Astrocyte of the spinal cord (primary cell): ENCODE measurements around the gene IMPG1.

Source experiments
- DNase-seq: peaks from one replicate; pipeline ENCODE4 v3.0.0; 2011; ENCODE audit warnings: low read depth, low spot score
- H3K4me3 ChIP-seq: 2 replicates; pipeline ENCODE4 v1.5.1; 2011; ENCODE audit warnings: low read depth, mild to moderate bottlenecking, low read length, moderate library complexity
- in situ Hi-C: cut with HindIII; loops from 2 replicates; pipeline ENCODE4 v1.10.0; 2017; ENCODE audit warnings: low sequenced_read_pairs
- TF ChIP-seq, protein P1 (sequence below): IDR thresholded peaks from 2 replicates; pipeline ENCODE4 v1.5.1; 2012; ENCODE audit warnings: low read depth, mild to moderate bottlenecking, low read length, inconsistent platforms

IMPG1 gene

DNA sequence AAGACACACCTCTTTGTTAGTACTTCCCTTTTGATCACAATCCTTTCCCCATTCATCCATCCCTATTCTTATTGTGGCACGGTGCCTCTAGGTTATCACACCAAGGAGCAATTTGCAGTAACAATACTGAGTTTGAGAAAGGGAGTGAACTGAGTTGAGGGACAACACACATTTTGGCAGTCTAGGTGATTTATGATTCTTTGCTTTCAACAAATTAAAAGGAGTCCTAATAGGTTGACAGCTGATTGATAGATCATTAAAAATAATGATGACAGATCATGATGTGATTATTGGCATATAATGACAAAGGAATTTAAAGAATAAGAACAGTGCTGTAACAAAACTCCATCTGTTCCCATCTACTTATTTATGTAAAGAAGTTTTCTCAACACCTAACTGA, 36.7 kb downstream of the IMPG1 start:
- no peak for DNase-seq
- in situ Hi-C loops, result no loop called here
- no peak overlapping the region for H3K4me3 ChIP-seq
- TF ChIP-seq, protein P1, sequence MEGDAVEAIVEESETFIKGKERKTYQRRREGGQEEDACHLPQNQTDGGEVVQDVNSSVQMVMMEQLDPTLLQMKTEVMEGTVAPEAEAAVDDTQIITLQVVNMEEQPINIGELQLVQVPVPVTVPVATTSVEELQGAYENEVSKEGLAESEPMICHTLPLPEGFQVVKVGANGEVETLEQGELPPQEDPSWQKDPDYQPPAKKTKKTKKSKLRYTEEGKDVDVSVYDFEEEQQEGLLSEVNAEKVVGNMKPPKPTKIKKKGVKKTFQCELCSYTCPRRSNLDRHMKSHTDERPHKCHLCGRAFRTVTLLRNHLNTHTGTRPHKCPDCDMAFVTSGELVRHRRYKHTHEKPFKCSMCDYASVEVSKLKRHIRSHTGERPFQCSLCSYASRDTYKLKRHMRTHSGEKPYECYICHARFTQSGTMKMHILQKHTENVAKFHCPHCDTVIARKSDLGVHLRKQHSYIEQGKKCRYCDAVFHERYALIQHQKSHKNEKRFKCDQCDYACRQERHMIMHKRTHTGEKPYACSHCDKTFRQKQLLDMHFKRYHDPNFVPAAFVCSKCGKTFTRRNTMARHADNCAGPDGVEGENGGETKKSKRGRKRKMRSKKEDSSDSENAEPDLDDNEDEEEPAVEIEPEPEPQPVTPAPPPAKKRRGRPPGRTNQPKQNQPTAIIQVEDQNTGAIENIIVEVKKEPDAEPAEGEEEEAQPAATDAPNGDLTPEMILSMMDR, result no peak

DNA sequence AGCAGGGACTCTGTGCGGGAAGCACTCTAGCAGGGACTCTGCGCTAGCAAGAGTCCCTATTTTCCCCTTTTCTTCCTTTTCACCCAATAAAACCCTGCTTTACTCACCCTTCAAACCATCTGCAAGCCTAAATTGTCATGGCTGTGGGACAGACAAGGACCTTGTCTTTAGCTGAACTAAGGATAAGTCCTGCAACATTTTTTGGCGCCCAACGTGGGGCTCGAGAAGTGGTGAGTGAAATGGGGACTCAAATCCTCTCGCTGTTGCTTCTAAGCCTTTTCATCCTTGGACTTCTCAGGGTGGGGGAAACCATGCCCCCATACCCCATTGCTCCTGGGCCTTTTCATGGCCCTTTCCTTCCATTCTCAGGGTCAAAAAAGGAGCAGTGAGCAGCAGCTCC, 46.4 kb downstream of the IMPG1 start:
- no peak overlapping the region for H3K4me3 ChIP-seq
- peak; percentile 7 for DNase-seq
- TF ChIP-seq, protein P1, result no peak
- in situ Hi-C loops, result no loop called here

DNA sequence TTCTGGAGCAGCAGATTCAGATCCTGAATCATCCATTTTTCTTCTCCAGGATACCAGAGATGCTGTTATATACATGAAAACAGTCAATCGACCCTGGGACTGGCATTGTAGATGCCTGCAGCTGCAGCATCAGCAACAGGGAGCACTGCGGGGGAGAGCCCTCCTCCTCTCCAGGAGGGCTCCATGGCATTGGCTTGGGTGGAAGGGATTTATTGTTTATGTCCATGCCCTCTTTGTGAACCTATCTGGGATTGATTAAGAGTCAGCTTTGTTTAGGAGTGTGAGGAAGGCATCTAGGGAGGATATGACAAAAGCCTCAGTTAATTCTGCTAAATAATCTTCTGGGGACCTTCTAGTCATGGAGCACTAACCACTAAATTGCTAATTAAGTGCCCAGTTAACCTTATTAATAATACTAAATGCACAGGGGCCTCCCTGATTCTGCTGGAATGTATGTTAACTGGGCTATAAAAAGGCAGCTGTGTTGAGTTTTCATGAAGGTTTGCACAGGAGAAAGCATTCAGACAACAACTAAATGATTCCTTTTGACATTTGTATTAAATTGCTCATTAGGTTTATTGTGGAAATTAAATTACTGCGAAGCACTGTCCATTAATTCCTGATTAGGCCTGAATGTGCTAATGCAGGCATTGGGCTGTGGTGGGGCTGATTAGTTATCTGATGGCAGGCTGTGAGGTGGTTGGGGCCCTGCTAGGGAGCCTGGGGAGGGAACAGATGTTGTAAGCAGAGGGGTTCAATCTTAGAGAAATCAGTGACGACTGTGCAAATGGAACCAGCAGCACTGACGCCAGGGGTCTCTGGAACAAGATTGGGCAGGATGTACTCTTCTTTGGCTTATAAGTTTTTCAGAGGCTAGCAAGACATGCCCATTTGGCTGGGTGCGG, 57.6 kb downstream of the IMPG1 start:
- in situ Hi-C loops, result no loop called here
- TF ChIP-seq, protein P1, result no peak
- H3K4me3 ChIP-seq, result no peak overlapping the region
- no peak for DNase-seq

DNA sequence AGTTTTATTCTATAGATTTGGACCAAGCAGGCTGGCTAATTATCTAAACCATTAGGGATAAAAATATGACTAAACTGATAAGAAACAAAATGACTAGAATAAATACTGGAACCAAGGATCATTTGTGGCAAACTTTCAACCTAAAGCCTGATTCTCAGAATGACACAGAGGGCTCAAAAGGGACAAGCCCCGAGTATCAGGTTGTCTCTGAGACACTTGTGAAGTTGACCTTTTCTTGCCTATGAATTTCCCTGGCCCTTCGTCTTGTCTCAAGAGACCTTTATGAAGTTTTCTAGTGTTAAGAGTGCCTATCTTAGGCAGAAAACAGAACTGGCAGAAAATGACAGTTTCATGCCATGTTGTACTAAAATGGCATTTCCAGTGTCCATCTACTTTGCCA, 68.3 kb downstream of the IMPG1 start:
- DNase-seq, result no peak
- in situ Hi-C loops, result no loop called here
- TF ChIP-seq, protein P1, result no peak
- no peak overlapping the region for H3K4me3 ChIP-seq

DNA sequence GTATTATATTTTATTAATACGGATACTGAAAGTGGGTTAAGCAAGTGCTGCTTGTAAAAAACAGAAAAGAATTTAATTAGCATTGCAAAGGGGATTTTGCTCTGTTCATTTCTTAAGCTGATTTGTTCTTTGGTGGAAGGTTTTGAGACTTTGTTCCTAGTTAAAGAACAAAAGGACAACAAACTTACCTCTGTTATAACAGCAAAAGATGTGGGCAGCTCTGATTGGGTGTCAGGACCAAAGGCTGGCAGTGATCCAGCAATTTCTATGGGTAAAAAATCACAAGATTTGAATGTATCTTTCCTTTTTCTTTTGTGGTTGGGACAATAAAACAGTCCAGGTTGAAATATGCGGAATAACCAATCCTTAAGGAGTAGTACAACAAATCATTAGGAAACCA, 68.8 kb downstream of the IMPG1 start:
- no peak for DNase-seq
- TF ChIP-seq, protein P1, result no peak
- no peak overlapping the region for H3K4me3 ChIP-seq
- in situ Hi-C loops, result no loop called here

DNA sequence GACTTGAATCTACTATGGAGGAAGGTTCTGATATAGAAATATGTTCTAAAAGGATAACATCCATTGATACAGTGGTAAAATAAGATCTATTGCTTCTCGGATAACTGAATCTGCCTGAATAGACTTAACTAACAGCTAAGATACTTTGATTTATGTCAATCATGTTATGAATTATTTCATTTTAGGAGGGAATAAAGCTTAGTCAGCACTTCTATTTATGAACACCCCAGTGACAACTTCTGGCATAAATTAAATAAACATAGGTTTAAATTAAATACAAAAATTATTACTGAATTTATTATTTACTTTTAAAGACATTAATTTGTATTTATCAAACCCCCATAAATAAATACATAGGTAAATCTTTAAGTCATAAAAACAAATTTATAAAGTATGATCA, 69.3 kb downstream of the IMPG1 start:
- TF ChIP-seq, protein P1, result no peak
- H3K4me3 ChIP-seq, result no peak overlapping the region
- in situ Hi-C loops, result no loop called here

More for the DNA sequence above, 69.3 kb downstream of the IMPG1 start:
- DNase-seq, result no peak
